ENCODE data around the gene MORC2. TPM values are rescaled to one million over a fixed set of nuclear protein-coding genes. Genes with fewer than 3 reads are reported as not detected.

Gene MORC2
- total RNA-seq, 1 donor from 2014 or later, result 11.3 TPM

- no peak for DNase-seq (ENCODE audit: low spot score)
Measured at GRCh38 chr22:30921108-30921507, 47.5 kb downstream of the MORC2 start.

- DNase-seq (ENCODE audit: low spot score), result peak; percentile 70
Measured at GRCh38 chr22:30920407-30920806, 48.2 kb downstream of the MORC2 start.

- no peak for DNase-seq (ENCODE audit: low spot score)
Measured at GRCh38 chr22:30919973-30920372, 48.6 kb downstream of the MORC2 start.

GRCh38 chr22:30918761-30919160 lies 49.8 kb downstream of the MORC2 start:
- no peak for DNase-seq (ENCODE audit: low spot score)

- no peak for DNase-seq (ENCODE audit: low spot score)
Measured at GRCh38 chr22:30910358-30910757, 58.2 kb downstream of the MORC2 start.

DNA sequence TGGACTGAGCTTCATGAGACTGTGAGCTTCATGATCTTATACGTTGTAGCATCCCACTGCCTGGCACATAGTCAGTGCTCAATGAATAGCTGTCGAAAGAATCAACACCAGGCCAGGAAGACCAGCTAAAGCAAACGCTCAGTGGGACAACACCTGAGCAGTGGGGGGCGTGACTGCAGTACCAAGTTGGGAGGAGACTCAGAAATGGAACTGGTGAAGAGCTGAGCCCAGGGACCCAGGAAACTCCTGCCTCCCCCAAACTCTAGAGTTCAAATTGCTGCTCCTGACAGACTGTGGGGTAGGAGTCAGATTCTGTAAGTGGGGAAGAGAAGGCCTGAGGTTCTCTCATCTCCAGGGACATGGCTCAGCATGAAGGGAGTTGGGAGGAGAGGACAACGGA lies 59.3 kb downstream of the MORC2 start:
- DNase-seq (ENCODE audit: low spot score), result no peak

DNA sequence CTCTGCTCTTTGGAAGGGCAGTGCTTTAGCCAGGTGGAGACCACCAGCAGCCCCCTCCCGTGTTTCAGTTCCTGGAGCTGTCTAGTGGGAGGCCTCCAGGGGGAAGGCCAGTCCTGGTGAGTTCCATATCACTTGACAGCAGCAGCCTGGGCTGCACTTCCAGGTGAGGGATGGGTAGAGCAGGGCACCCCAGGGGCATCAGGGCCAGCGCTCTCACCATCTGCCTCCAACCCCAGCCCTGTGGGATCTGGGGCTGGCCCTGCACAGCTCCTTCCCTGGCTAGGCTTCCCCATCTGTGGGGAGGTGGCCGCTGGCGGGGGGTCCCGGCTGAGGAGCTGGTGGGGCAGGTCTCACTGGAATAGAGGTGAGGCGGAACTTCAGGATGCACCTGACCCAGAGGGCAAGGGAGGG lies 60.5 kb downstream of the MORC2 start:
- DNase-seq (ENCODE audit: low spot score), result no peak

DNA sequence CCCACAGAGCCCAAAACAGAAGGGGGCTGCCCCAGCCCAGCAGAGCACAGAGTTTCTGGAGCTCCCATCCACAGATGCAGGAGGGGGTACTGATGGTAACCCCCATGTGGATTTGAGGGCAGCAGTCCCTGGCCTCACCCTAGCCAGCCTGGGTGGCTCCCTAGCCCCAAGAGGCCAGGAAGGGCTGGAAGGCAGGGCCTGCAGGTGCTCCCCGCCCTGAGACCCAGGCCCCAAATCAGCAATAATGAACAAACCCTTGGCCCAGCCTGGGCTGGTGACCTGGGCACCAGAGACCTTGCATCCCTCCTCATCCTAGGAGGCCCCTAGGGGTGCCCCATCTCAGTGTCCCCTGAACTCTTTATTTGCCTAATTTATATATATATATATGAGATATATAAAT lies 61.6 kb downstream of the MORC2 start:
- DNase-seq (ENCODE audit: low spot score), result no peak

GRCh38 chr22:30906411-30906810 lies 62.2 kb downstream of the MORC2 start:
- DNase-seq (ENCODE audit: low spot score), result no peak

GRCh38 chr22:30905696-30906341 lies 62.8 kb downstream of the MORC2 start:
- no peak for DNase-seq (ENCODE audit: low spot score)

DNA sequence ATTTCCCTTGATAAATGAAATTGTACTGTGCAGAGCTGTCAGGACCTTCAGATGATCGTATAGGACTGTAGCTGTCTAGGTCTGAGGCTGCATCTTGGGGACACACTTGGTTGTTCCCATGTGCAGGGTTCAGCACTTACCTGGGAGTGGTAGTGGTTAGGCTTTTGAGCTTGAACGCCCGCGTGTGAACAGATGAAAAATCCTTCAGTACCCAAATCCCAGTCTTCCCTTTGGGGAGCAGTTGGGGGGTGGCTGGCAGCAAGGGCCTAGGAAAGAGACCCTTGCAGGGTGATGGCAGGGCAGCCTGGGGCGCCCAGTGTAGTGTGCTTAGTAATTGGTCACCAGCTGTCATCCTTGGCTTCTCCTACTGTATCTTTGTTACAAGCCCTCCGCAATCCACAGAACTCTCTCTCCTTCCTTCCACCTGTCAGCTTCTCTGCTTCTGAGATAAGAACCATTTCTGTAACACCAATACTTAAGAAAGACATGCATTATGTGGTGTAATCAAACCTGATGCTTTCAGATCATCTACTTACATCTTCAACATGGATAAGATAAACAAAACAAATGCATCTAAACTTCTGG lies 64.6 kb downstream of the MORC2 start:
- no peak for DNase-seq (ENCODE audit: low spot score)

- no peak for DNase-seq (ENCODE audit: low spot score)
Measured at GRCh38 chr22:30902496-30903357, 65.8 kb downstream of the MORC2 start.

GRCh38 chr22:30894371-30894740 lies 74.2 kb downstream of the MORC2 start:
- DNase-seq (ENCODE audit: low spot score), result no peak

DNA sequence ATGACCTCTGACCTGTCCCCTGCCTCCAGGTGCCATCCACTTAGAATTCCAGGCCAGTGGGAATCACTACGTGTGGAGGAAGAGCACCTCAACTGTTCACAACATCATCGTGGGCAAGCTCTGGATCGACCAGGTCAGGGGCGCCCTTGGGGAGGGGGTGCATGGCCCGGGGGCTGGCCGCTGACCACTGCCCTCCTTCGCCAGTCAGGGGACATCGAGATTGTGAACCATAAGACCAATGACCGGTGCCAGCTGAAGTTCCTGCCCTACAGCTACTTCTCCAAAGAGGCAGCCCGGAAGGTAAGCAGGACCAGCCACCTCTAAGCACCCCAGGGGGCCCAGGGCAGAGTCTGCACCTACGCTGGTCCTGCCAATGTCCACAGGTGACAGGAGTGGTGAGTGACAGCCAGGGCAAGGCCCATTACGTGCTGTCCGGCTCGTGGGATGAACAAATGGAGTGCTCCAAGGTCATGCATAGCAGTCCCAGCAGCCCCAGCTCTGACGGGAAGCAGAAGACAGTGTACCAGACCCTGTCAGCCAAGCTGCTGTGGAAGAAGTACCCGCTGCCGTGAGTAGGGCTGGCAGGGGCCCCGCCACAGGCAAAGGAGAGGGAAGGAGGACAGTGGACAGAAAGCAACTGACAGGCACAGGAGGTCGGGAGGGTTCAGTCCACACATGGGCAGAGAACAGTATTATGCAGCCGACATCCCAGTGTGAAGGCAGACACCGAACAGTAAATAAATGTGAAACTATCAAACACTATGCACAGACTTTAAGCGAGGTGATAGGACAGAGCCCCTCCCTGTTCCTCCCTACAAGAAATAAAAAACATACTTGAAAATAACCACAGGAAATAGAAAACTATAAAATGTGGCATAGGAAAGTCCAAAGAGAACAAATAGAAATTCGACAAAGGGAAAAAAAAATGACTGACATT lies 74.9 kb downstream of the MORC2 start:
- no peak for DNase-seq (ENCODE audit: low spot score)

- no peak for DNase-seq (ENCODE audit: low spot score)
Measured at GRCh38 chr22:30892731-30893221, 75.8 kb downstream of the MORC2 start.

DNA sequence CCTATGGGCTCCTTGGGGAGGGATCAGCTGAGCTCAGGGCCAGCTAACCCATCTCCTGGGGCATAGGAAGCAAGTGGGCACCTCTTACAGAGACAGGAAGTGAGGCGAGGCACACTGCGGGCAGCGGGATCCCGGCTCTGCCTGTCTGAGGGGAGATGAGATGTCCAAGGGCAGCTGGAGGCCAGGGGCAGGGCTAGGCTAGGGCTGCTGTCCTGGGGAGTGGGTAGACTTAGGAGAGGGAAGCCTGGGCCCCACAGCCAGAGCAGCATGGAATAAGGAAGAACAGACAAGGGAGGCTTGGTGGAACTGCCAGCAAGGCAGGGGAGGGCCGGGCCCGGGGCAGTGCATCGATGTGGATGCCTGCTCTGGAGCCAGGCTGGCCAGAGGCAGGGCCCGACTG lies 76.3 kb downstream of the MORC2 start:
- DNase-seq (ENCODE audit: low spot score), result no peak

- DNase-seq (ENCODE audit: low spot score), result no peak
Measured at GRCh38 chr22:30891781-30892180, 76.8 kb downstream of the MORC2 start.

GRCh38 chr22:30891443-30891755 lies 77.2 kb downstream of the MORC2 start:
- DNase-seq (ENCODE audit: low spot score), result no peak

GRCh38 chr22:30890686-30891442 lies 77.7 kb downstream of the MORC2 start:
- DNase-seq (ENCODE audit: low spot score), result no peak

DNA sequence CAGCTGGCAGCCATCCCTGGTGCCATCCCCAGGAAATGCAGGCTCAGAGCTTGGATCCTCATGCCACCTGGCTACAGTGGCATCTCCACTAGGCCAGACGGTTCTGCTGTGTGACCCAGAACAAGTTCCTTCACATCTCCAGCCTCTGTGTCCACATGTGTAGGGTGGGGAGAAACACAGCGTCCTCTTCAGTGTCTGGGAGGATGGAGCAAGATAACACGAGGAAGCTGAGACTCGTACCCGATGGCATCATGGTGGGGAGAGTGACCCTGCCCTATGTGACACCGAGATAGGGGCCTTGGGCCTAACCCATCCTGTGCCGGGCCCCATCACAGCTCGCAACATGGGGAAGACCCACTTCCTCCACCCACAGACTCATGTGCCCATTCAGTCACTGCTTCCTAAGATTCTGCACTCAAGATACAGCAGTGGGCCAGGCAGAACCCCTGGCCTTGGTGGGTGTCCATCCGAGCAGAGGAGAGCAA lies 78.5 kb downstream of the MORC2 start:
- DNase-seq (ENCODE audit: low spot score), result no peak

All from umbilical cord (tissue), 2 donors.